ENCODE data around the gene SLC38A8. TPM values are rescaled to one million over a fixed set of nuclear protein-coding genes. Genes with fewer than 3 reads are reported as not detected.

SLC38A8 gene
- total RNA-seq, 6 donors from 2014 or later = not detected

DNA sequence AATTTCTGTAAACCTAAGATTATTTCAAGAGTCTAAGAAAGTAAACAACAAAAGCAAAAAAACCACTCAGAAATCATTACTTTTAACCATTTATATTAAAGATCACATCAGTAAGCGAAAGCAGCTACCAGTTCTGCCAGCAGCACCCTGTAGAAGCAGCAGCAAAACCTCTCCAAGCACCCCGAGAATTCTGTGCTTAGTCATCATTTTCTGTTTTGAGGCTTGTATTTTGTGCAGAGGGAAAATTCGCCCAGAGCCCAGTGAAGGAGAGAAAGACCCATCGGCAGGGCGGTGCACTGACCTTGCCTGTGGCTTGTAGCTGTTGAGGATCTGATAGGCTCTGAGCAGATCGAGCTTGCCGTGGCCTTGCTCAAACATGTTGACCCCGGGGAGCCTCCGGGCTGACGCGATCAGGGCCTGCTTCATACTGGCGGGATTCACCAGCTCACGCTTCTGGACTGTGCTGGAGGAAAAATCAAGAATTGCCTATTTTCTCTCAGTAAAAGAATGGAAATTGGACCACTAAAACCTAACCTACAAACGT lies 38.9 kb upstream of the SLC38A8 start:
- Histone ChIP-seq H3K4me3 (no peak overlapping the region), H3K9me3 (no peaks in the 10 kb centered on the region), H3K4me1 (peaks cover 0 to 4% (median 2%) of the 10 kb centered on the region in 4 donors), H3K27me3 (no peaks in the 10 kb centered on the region), H3K27ac (no peak overlapping the region), H3K36me3 (peaks cover 7 to 81% (median 45%) of the 10 kb centered on the region in 4 donors)
- DNase-seq = no peak
- TF ChIP-seq POLR2A (IDR thresholded peaks at IDR 0.05) = no peak
- no peak for ATAC-seq (ENCODE audit: low FRiP score in 2 of 2)
- WGBS, 2 donors = 88 to 91% methylated on average over 8 to 14 of the region's 14 CpGs

GRCh38 chr16:84080813-84081212 lies 38.2 kb upstream of the SLC38A8 start:
- Histone ChIP-seq H3K27me3 (no peaks in the 10 kb centered on the region), H3K4me1 (peaks cover 0 to 4% (median 2%) of the 10 kb centered on the region in 4 donors), H3K9me3 (no peaks in the 10 kb centered on the region), H3K27ac (no peak overlapping the region), H3K36me3 (peaks cover 4 to 81% (median 40%) of the 10 kb centered on the region in 4 donors), H3K4me3 (no peak overlapping the region)
- DNase-seq (no peak), ATAC-seq (ENCODE audit: low FRiP score in 2 of 2) (no peak)
- WGBS, 2 donors = 81 to 89% methylated on average over 6 of the region's 6 CpGs
- no peak for TF ChIP-seq CTCF (IDR thresholded peaks at IDR 0.05)
- no peak for TF ChIP-seq POLR2A (IDR thresholded peaks at IDR 0.05)
- TF ChIP-seq POLR2AphosphoS5 (IDR thresholded peaks at IDR 0.05) = no peak
- TF ChIP-seq EP300 (IDR thresholded peaks at IDR 0.05) = no peak

DNA sequence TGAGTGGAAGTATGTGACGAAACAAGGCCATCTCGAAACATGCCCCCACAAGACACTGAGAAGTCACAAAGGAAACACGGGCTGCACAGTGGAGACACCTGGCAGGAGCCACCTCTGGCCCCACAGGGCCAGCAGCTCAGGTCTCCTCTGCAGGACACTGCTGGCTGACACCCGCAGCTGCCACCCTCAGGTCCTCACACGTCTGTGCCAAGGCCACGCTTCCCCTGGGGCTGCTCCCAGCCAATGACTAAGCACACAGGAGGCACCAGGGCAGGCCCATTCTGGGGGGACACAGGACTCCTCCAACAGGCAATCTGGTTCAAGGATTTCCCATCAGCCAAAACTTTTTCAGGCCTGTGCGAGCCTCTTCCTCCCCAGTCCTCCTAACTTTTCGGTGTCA lies 37.8 kb upstream of the SLC38A8 start:
- H3K27me3 ChIP-seq = no peaks in the 10 kb centered on the region
- H3K27ac ChIP-seq = no peak overlapping the region
- DNase-seq (peak in 1 of 2 donors; percentile 60), ATAC-seq (ENCODE audit: low FRiP score in 2 of 2) (no peak)
- no peaks in the 10 kb centered on the region for H3K9me3 ChIP-seq
- peaks cover 5 to 83% (median 43%) of the 10 kb centered on the region in 4 donors for H3K36me3 ChIP-seq
- H3K4me3 ChIP-seq = no peak overlapping the region
- WGBS, 2 donors = 84 to 85% methylated on average over 5 to 7 of the region's 8 CpGs
- peaks cover 0 to 4% (median 2%) of the 10 kb centered on the region in 4 donors for H3K4me1 ChIP-seq
- TF ChIP-seq CTCF (IDR thresholded peaks at IDR 0.05) = no peak
- TF ChIP-seq POLR2AphosphoS5 (IDR thresholded peaks at IDR 0.05) = no peak
- TF ChIP-seq POLR2A (IDR thresholded peaks at IDR 0.05) = no peak
- TF ChIP-seq EP300 (IDR thresholded peaks at IDR 0.05) = no peak

- TF ChIP-seq EP300 (IDR thresholded peaks at IDR 0.05) (no peak), CTCF (IDR thresholded peaks at IDR 0.05) (no peak), POLR2AphosphoS5 (IDR thresholded peaks at IDR 0.05) (no peak), POLR2A (IDR thresholded peaks at IDR 0.05) (no peak)
- WGBS, 2 donors = 96% methylated on average over 6 of the region's 6 CpGs
- no peaks in the 10 kb centered on the region for H3K27me3 ChIP-seq
Observed at GRCh38 chr16:84079664-84080063, 37.1 kb upstream of the SLC38A8 start.

DNA sequence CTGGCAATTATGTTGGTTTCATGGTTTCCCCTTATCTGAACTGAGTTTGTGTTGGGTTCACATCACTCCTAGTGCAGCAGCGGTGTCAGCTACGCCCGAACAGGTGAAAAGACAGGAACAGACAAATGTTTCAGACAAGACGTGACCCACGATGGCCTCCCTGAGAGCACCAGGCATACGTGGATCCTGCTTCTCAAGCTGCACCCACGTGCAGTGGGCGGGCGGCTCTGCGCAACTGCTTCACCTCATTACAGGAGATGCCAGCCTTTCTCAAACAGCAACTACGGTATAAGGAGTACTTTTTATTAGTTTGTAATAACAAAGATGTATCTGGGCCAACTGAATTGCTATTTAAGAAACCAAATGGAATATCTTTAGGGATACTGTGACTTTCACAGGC lies 32.8 kb upstream of the SLC38A8 start:
- no peak overlapping the region for H3K27ac ChIP-seq
- peaks cover 16 to 90% (median 62%) of the 10 kb centered on the region in 4 donors for H3K36me3 ChIP-seq
- ATAC-seq (ENCODE audit: low FRiP score in 2 of 2) = no peak
- H3K27me3 ChIP-seq = no peaks in the 10 kb centered on the region
- H3K9me3 ChIP-seq = no peaks in the 10 kb centered on the region
- H3K4me1 ChIP-seq = peaks cover 0 to 3% (median 0%) of the 10 kb centered on the region in 4 donors
- TF ChIP-seq POLR2AphosphoS5 (IDR thresholded peaks at IDR 0.05) = no peak
- TF ChIP-seq EP300 (IDR thresholded peaks at IDR 0.05) = no peak
- TF ChIP-seq POLR2A (IDR thresholded peaks at IDR 0.05) = no peak
- TF ChIP-seq CTCF (IDR thresholded peaks at IDR 0.05) = no peak
- WGBS, 2 donors = 84 to 95% methylated on average over 10 to 11 of the region's 11 CpGs
- H3K4me3 ChIP-seq = no peak overlapping the region
- DNase-seq = peak in 1 of 2 donors; percentile 52

More at GRCh38 chr16:84079664-84080063, 37.1 kb upstream of the SLC38A8 start:
- Histone ChIP-seq H3K27ac (no peak overlapping the region), H3K9me3 (no peaks in the 10 kb centered on the region), H3K4me3 (no peak overlapping the region), H3K36me3 (peaks cover 11 to 90% (median 50%) of the 10 kb centered on the region in 4 donors), H3K4me1 (no peaks in the 10 kb centered on the region)
- ATAC-seq (ENCODE audit: low FRiP score in 2 of 2) (no peak), DNase-seq (no peak)
